ENCODE results near the gene NECAP2. TPM values are rescaled to one million over a fixed set of nuclear protein-coding genes. Genes with fewer than 3 reads are reported as not detected.
A peak's percentile ranks its signal among the peaks of the same experiment; 100 is the strongest.

The NECAP2 gene
- total RNA-seq, 1 experiment from 2014 or later, result 29.8 TPM

- TF ChIP-seq SOX15 (CRISPR knock-in tag; IDR thresholded peaks at IDR 0.05), result no peak
- no peak for TF ChIP-seq GRHL2 (CRISPR knock-in tag; IDR thresholded peaks at IDR 0.05; ENCODE audit: insufficient replicate concordance, severe bottlenecking)
- no peak for TF ChIP-seq HMGA2 (CRISPR knock-in tag; IDR thresholded peaks at IDR 0.05)
- no peak for TF ChIP-seq ZNF232 (CRISPR knock-in tag; IDR thresholded peaks at IDR 0.05)
- TF ChIP-seq, protein P1, sequence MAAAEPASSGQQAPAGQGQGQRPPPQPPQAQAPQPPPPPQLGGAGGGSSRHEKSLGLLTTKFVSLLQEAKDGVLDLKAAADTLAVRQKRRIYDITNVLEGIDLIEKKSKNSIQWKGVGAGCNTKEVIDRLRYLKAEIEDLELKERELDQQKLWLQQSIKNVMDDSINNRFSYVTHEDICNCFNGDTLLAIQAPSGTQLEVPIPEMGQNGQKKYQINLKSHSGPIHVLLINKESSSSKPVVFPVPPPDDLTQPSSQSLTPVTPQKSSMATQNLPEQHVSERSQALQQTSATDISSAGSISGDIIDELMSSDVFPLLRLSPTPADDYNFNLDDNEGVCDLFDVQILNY (CRISPR knock-in tag; IDR thresholded peaks at IDR 0.05), result 0 out of 2 replicates have a peak, but pooled peaks have one; percentile 25
- no peak for TF ChIP-seq ZBTB21 (CRISPR knock-in tag; IDR thresholded peaks at IDR 0.05; ENCODE audit: borderline replicate concordance)
- TF ChIP-seq ESRRA (CRISPR knock-in tag; IDR thresholded peaks at IDR 0.05; ENCODE audit: borderline replicate concordance), result no peak
- no peak for TF ChIP-seq CDX4 (CRISPR knock-in tag; IDR thresholded peaks at IDR 0.05; ENCODE audit: borderline replicate concordance)
- TF ChIP-seq SMAD4 (CRISPR knock-in tag; IDR thresholded peaks at IDR 0.05), result no peak
- TF ChIP-seq ZNF423 (CRISPR knock-in tag; IDR thresholded peaks at IDR 0.05), result peak; percentile 48
- TF ChIP-seq RORB (CRISPR knock-in tag; IDR thresholded peaks at IDR 0.05), result no peak
- TF ChIP-seq OVOL2 (CRISPR knock-in tag; IDR thresholded peaks at IDR 0.05; ENCODE audit: borderline replicate concordance), result no peak
- TF ChIP-seq, protein P2, sequence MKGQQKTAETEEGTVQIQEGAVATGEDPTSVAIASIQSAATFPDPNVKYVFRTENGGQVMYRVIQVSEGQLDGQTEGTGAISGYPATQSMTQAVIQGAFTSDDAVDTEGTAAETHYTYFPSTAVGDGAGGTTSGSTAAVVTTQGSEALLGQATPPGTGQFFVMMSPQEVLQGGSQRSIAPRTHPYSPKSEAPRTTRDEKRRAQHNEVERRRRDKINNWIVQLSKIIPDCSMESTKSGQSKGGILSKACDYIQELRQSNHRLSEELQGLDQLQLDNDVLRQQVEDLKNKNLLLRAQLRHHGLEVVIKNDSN (CRISPR knock-in tag; IDR thresholded peaks at IDR 0.05), result no peak
- TF ChIP-seq, protein P3, sequence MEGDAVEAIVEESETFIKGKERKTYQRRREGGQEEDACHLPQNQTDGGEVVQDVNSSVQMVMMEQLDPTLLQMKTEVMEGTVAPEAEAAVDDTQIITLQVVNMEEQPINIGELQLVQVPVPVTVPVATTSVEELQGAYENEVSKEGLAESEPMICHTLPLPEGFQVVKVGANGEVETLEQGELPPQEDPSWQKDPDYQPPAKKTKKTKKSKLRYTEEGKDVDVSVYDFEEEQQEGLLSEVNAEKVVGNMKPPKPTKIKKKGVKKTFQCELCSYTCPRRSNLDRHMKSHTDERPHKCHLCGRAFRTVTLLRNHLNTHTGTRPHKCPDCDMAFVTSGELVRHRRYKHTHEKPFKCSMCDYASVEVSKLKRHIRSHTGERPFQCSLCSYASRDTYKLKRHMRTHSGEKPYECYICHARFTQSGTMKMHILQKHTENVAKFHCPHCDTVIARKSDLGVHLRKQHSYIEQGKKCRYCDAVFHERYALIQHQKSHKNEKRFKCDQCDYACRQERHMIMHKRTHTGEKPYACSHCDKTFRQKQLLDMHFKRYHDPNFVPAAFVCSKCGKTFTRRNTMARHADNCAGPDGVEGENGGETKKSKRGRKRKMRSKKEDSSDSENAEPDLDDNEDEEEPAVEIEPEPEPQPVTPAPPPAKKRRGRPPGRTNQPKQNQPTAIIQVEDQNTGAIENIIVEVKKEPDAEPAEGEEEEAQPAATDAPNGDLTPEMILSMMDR (IDR thresholded peaks at IDR 0.05), result no peak
- TF ChIP-seq TP53 (CRISPR knock-in tag; IDR thresholded peaks at IDR 0.05), result 0 out of 2 replicates have a peak, but pooled peaks have one; percentile 46
- peak; percentile 60; the same call in 1 of the 2 replicates for TF ChIP-seq TEAD1 (CRISPR knock-in tag; IDR thresholded peaks at IDR 0.05)
- TF ChIP-seq PREB (CRISPR knock-in tag; IDR thresholded peaks at IDR 0.05; ENCODE audit: borderline replicate concordance), result no peak
- TF ChIP-seq NR3C1 (CRISPR knock-in tag; conservative IDR thresholded peaks at IDR 0.05; ENCODE audit: low read depth), result 0 out of 2 replicates have a peak, but pooled peaks have one; percentile 87
- TF ChIP-seq, protein P4, sequence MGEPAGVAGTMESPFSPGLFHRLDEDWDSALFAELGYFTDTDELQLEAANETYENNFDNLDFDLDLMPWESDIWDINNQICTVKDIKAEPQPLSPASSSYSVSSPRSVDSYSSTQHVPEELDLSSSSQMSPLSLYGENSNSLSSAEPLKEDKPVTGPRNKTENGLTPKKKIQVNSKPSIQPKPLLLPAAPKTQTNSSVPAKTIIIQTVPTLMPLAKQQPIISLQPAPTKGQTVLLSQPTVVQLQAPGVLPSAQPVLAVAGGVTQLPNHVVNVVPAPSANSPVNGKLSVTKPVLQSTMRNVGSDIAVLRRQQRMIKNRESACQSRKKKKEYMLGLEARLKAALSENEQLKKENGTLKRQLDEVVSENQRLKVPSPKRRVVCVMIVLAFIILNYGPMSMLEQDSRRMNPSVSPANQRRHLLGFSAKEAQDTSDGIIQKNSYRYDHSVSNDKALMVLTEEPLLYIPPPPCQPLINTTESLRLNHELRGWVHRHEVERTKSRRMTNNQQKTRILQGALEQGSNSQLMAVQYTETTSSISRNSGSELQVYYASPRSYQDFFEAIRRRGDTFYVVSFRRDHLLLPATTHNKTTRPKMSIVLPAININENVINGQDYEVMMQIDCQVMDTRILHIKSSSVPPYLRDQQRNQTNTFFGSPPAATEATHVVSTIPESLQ (CRISPR knock-in tag; IDR thresholded peaks at IDR 0.05), result no peak
- no peak for TF ChIP-seq TCF7 (CRISPR knock-in tag; IDR thresholded peaks at IDR 0.05; ENCODE audit: low read depth)
- no peak for TF ChIP-seq CREM (CRISPR knock-in tag; IDR thresholded peaks at IDR 0.05)
- TF ChIP-seq ERG (CRISPR knock-in tag; IDR thresholded peaks at IDR 0.05), result no peak
- TF ChIP-seq GTF2I (CRISPR knock-in tag; conservative IDR thresholded peaks at IDR 0.05), result 0 out of 2 replicates have a peak, but pooled peaks have one; percentile 31
- peak; percentile 17; the same call in 1 of the 2 replicates for TF ChIP-seq CBFB (CRISPR knock-in tag; IDR thresholded peaks at IDR 0.05; ENCODE audit: low read depth)
- TF ChIP-seq NFATC4 (CRISPR knock-in tag; IDR thresholded peaks at IDR 0.05), result no peak
- TF ChIP-seq, protein P5, sequence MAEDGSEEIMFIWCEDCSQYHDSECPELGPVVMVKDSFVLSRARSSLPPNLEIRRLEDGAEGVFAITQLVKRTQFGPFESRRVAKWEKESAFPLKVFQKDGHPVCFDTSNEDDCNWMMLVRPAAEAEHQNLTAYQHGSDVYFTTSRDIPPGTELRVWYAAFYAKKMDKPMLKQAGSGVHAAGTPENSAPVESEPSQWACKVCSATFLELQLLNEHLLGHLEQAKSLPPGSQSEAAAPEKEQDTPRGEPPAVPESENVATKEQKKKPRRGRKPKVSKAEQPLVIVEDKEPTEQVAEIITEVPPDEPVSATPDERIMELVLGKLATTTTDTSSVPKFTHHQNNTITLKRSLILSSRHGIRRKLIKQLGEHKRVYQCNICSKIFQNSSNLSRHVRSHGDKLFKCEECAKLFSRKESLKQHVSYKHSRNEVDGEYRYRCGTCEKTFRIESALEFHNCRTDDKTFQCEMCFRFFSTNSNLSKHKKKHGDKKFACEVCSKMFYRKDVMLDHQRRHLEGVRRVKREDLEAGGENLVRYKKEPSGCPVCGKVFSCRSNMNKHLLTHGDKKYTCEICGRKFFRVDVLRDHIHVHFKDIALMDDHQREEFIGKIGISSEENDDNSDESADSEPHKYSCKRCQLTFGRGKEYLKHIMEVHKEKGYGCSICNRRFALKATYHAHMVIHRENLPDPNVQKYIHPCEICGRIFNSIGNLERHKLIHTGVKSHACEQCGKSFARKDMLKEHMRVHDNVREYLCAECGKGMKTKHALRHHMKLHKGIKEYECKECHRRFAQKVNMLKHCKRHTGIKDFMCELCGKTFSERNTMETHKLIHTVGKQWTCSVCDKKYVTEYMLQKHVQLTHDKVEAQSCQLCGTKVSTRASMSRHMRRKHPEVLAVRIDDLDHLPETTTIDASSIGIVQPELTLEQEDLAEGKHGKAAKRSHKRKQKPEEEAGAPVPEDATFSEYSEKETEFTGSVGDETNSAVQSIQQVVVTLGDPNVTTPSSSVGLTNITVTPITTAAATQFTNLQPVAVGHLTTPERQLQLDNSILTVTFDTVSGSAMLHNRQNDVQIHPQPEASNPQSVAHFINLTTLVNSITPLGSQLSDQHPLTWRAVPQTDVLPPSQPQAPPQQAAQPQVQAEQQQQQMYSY (CRISPR knock-in tag; IDR thresholded peaks at IDR 0.05), result no peak; the same call in none of the 2 replicates
- no peak for TF ChIP-seq NFYB (CRISPR knock-in tag; conservative IDR thresholded peaks at IDR 0.05; ENCODE audit: low read depth)
Measured at GRCh38 chr1:16498573-16499413, 58.3 kb downstream of the NECAP2 start (continued).

Data from WTC11 (cell line).